Upper lobe of right lung (tissue), 1 donor: ENCODE results near the gene MXRA8. TPM values are rescaled to one million over a fixed set of nuclear protein-coding genes. Genes with fewer than 3 reads are reported as not detected.

Experiments
- ATAC-seq: fragments of 200-7000 bp; cut with Tn5 transposase; one replicate; pipeline ENCODE4 v1.9.1; 2020; ENCODE audit warnings: mild to moderate bottlenecking, moderate library complexity
- DNase-seq: peaks from one replicate; pipeline ENCODE4 v3.0.0-alpha.2; 2020
- H3K27ac ChIP-seq: fragments of 200-600 bp; one replicate; pipeline ENCODE4 v1.8.0; 2022
- H3K27me3 ChIP-seq: fragments of 200-600 bp; one replicate; pipeline ENCODE4 v1.8.0; 2022; ENCODE audit warnings: mild to moderate bottlenecking
- H3K36me3 ChIP-seq: fragments of 200-600 bp; one replicate; pipeline ENCODE4 v1.8.0; 2022
- H3K4me1 ChIP-seq: fragments of 200-600 bp; one replicate; pipeline ENCODE4 v1.8.0; 2022
- H3K4me3 ChIP-seq: fragments of 200-600 bp; one replicate; pipeline ENCODE4 v1.8.0; 2022; ENCODE audit warnings: mild to moderate bottlenecking
- H3K9me3 ChIP-seq: fragments of 200-600 bp; one replicate; pipeline ENCODE4 v1.8.0; 2022
- CTCF ChIP-seq: fragments of 200-600 bp; IDR thresholded peaks from one replicate; pipeline ENCODE4 v1.8.0; 2022; ENCODE audit warnings: antibody characterized with exemption
- intact Hi-C: fragments of 100-400 bp; cut with DNase I; formaldehyde crosslinking; loops from one replicate; pipeline ENCODE4 v1.11.0; 2022
- total RNA-seq: library from RNA; stranded (reverse); fragmentation: NEBNext Ultra II Directional; extraction: Animal tissue kit (Norgen Biotek cat#: 25700); gene quantifications from one replicate; pipeline ENCODE4 v1.2.1, GENCODE V29; 2021
- donor health status: DM: no; HTN: yes; CAD: no; lungs with severe emphysema.

MXRA8 gene
- total RNA-seq, 1 donor from 2014 or later = 66.3 TPM

DNA sequence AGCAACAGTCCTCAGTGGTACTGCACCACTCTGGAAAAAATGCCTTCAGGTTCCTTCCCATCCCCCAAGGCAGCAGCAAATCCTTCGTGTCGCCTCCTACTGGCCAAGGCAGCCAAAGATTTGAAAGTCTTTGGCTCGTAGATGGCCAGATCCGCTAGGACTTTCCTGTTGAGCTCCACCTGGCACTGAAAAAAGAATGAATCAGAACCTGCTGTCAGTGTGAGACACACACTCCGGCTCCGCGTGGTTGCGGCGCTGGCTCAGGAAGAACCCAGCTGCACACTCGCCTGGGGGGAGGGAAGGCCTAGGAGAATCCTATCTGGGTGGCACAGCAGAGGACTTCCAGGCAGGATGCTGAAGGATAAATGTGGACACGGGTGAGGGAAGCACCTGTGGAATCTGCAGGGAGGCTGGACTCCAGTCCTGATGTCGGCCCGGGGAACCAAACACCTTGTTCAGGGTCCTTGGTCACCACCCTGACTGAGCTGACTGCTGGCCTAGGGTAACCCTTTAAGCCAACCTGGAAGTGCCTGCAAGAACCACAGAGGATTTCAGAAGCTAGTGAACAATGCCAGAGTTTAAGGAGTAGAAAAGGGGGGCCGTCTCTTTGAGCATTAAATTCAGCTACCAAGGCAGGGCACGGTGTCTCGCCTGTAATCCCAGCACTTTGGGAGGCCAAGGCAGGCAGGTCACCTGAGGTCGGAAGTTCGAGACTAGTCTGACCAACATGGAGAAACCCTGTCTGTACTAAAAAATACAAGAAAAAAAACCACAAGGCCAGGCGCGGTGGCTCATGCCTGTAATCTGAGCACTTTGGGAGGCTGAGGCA lies 43.9 kb upstream of the MXRA8 start:
- Histone ChIP-seq H3K27ac (no peak overlapping the region), H3K4me3 (no peak overlapping the region), H3K9me3 (no peaks in the 10 kb centered on the region), H3K36me3 (peaks cover 60% of the 10 kb centered on the region), H3K27me3 (no peaks in the 10 kb centered on the region), H3K4me1 (peaks cover 30% of the 10 kb centered on the region)
- DNase-seq (no peak), ATAC-seq (no peak)
- peak; percentile 42 for TF ChIP-seq CTCF
- intact Hi-C loops = no loop called here

DNA sequence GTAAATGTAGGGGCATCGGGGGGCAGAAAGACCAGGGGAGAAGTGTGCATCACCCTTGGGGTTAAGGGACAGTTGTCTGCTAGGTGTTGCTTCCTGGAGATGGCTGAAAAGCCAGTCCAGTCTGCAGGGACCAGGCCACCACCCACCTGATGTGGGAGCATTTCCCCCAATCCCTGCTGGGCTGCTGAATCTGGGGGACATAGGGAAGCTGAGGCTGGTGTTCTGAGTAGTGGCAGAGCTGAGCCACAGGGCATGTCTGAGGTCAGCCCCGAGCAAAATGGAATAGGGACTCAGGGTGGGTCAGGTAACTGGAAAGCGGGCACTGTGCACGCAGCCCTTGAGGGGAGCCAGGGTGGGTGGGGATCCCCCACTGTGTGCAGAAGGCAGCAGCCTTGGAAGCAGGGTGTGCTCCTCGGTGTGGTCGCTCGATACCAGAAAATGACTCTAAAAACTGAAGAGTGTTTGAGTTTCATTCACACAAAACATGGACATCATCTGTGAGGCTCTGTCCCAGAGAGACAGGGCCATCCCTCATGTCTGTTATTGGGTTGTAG lies 43.2 kb upstream of the MXRA8 start:
- ATAC-seq (no peak), DNase-seq (no peak)
- Histone ChIP-seq H3K9me3 (no peaks in the 10 kb centered on the region), H3K27me3 (no peaks in the 10 kb centered on the region), H3K27ac (no peak overlapping the region), H3K4me1 (peaks cover 31% of the 10 kb centered on the region), H3K36me3 (peaks cover 66% of the 10 kb centered on the region), H3K4me3 (no peak overlapping the region)
- no peak for TF ChIP-seq CTCF
- intact Hi-C loops = no loop called here

DNA sequence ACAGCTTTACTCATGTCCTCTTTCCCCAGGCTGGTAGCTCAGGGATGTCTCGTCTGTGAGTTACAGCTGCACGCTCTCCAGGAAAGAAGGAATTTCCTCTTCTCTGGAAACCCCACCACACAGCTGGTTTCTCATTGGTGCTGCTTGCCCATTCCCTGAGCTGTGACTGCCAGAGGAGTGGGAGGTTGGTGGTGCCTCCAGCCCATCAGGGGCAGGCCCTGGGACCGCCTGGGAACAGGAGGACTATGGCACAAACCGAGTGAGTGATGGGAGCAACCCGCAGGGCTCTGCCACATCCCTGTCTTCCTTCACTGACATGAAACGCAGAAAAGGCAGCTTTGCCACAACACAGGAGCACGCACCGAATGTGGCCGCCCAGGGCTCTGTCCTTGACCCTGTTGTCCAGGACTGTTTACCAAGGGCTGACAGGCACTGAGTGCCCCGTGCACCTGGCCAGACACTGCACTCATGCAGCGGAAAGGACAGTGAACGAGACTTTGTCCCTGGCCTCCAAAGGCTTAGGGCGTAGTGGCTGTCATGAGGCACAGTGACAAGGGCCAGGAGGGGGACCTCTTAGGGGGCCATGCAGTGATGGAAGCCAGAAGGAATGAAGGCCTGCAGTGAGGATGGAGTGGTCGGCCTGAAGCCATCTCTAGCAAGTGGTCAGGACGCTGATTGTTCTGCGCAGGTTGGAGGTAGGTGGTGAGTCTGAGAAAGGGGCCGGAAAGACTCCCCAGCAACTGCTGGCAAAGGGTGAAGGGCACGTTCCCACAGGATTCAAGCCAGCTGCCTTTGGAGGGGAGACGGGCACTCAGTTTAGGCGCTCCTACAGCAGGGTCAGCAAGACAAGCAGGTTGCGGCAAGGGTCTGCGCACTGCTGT lies 42.5 kb upstream of the MXRA8 start:
- peak overlapping the region; percentile 94 for H3K27ac ChIP-seq
- peaks cover 25% of the 10 kb centered on the region for H3K4me1 ChIP-seq
- intact Hi-C loops = no loop called here
- no peak for TF ChIP-seq CTCF
- DNase-seq (no peak), ATAC-seq (no peak)
- peak overlapping the region; percentile 99 for H3K4me3 ChIP-seq
- H3K27me3 ChIP-seq = no peaks in the 10 kb centered on the region
- H3K36me3 ChIP-seq = peaks cover 68% of the 10 kb centered on the region
- no peaks in the 10 kb centered on the region for H3K9me3 ChIP-seq

- H3K4me3 ChIP-seq = peak overlapping the region; percentile 99
- DNase-seq (no peak), ATAC-seq (no peak)
- intact Hi-C loops = no loop called here
- no peaks in the 10 kb centered on the region for H3K27me3 ChIP-seq
- no peaks in the 10 kb centered on the region for H3K9me3 ChIP-seq
- H3K4me1 ChIP-seq = peaks cover 22% of the 10 kb centered on the region
- H3K27ac ChIP-seq = peak overlapping the region; percentile 94
- peaks cover 68% of the 10 kb centered on the region for H3K36me3 ChIP-seq
- no peak for TF ChIP-seq CTCF
These were observed 41.7 kb upstream of the MXRA8 start for GRCh38 chr1:1399872-1400575.

- Histone ChIP-seq H3K9me3 (no peaks in the 10 kb centered on the region), H3K4me3 (peak within 1 kb of the TSS; percentile 99), H3K4me1 (peaks cover 22% of the 10 kb centered on the region), H3K27me3 (no peaks in the 10 kb centered on the region), H3K36me3 (peaks cover 68% of the 10 kb centered on the region), H3K27ac (peak within 1 kb of the TSS; percentile 94)
- intact Hi-C loops = no loop called here
- peak; percentile 100 for DNase-seq
- ATAC-seq = peak; percentile 98
- TF ChIP-seq CTCF = peak; percentile 64
These were observed 41.0 kb upstream of the MXRA8 start, which contains the start of gene CCNL2 for GRCh38 chr1:1399187-1399871. Gene CCNL2 (minus strand): TSS chr1:1399335. CDS start chr1:1399306, 29 bp downstream.
